ENCODE measurements around the gene SPHK2.

Gene SPHK2

GRCh38 chr19:48634424-48635262 lies 15.3 kb downstream of the SPHK2 start (continued):
- TF ChIP-seq ZNF148 (tag by site-specific recombination; IDR thresholded peaks at IDR 0.05; ENCODE audit: borderline replicate concordance) (no peak), ZNF2 (tag by site-specific recombination; IDR thresholded peaks at IDR 0.05) (peak; percentile 48; the same call in 1 of the 2 replicates), SP3 (tag by site-specific recombination; IDR thresholded peaks at IDR 0.05) (peak; percentile 83), ZNF274 (IDR thresholded peaks at IDR 0.05; ENCODE audit: low read length) (no peak), ZNF274 (tag by site-specific recombination; IDR thresholded peaks at IDR 0.05; ENCODE audit: borderline replicate concordance) (no peak), TCF7L2 (IDR thresholded peaks at IDR 0.05; ENCODE audit: borderline replicate concordance, low read depth, low read length) (no peak), ZNF433 (tag by site-specific recombination; IDR thresholded peaks at IDR 0.05; ENCODE audit: low read depth) (no peak), ZSCAN16 (tag by site-specific recombination; IDR thresholded peaks at IDR 0.05) (peak; percentile 85), YY1 (tag by site-specific recombination; IDR thresholded peaks at IDR 0.05) (no peak), IKZF3 (tag by site-specific recombination; IDR thresholded peaks at IDR 0.05) (peak; percentile 95), KLF1 (tag by site-specific recombination; IDR thresholded peaks at IDR 0.05) (peak; percentile 74), ZNF366 (tag by site-specific recombination; conservative IDR thresholded peaks at IDR 0.05) (peak; percentile 99), ZIC2 (tag by site-specific recombination; IDR thresholded peaks at IDR 0.05) (peak; percentile 73), ZFHX2 (tag by site-specific recombination; conservative IDR thresholded peaks at IDR 0.05) (peak; percentile 87), ZBTB11 (tag by site-specific recombination; conservative IDR thresholded peaks at IDR 0.05; ENCODE audit: low read depth) (0 out of 2 replicates have a peak, but pooled peaks have one; percentile 1), ZBTB8A (tag by site-specific recombination; IDR thresholded peaks at IDR 0.05) (peak; percentile 59), ZNF23 (tag by site-specific recombination; IDR thresholded peaks at IDR 0.05; ENCODE audit: borderline replicate concordance) (no peak), GLIS1 (tag by site-specific recombination; IDR thresholded peaks at IDR 0.05) (peak; percentile 78), ZNF544 (tag by site-specific recombination; IDR thresholded peaks at IDR 0.05) (no peak)
- TF ChIP-seq, protein P1, sequence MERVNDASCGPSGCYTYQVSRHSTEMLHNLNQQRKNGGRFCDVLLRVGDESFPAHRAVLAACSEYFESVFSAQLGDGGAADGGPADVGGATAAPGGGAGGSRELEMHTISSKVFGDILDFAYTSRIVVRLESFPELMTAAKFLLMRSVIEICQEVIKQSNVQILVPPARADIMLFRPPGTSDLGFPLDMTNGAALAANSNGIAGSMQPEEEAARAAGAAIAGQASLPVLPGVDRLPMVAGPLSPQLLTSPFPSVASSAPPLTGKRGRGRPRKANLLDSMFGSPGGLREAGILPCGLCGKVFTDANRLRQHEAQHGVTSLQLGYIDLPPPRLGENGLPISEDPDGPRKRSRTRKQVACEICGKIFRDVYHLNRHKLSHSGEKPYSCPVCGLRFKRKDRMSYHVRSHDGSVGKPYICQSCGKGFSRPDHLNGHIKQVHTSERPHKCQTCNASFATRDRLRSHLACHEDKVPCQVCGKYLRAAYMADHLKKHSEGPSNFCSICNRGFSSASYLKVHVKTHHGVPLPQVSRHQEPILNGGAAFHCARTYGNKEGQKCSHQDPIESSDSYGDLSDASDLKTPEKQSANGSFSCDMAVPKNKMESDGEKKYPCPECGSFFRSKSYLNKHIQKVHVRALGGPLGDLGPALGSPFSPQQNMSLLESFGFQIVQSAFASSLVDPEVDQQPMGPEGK (tag by site-specific recombination; IDR thresholded peaks at IDR 0.05) = peak; percentile 95
- TF ChIP-seq, protein P2, sequence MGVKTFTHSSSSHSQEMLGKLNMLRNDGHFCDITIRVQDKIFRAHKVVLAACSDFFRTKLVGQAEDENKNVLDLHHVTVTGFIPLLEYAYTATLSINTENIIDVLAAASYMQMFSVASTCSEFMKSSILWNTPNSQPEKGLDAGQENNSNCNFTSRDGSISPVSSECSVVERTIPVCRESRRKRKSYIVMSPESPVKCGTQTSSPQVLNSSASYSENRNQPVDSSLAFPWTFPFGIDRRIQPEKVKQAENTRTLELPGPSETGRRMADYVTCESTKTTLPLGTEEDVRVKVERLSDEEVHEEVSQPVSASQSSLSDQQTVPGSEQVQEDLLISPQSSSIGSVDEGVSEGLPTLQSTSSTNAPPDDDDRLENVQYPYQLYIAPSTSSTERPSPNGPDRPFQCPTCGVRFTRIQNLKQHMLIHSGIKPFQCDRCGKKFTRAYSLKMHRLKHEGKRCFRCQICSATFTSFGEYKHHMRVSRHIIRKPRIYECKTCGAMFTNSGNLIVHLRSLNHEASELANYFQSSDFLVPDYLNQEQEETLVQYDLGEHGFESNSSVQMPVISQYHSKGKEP (tag by site-specific recombination; IDR thresholded peaks at IDR 0.05) = no peak
- TF ChIP-seq, protein P3, sequence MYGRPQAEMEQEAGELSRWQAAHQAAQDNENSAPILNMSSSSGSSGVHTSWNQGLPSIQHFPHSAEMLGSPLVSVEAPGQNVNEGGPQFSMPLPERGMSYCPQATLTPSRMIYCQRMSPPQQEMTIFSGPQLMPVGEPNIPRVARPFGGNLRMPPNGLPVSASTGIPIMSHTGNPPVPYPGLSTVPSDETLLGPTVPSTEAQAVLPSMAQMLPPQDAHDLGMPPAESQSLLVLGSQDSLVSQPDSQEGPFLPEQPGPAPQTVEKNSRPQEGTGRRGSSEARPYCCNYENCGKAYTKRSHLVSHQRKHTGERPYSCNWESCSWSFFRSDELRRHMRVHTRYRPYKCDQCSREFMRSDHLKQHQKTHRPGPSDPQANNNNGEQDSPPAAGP (tag by site-specific recombination; IDR thresholded peaks at IDR 0.05) = peak; percentile 32; the same call in 1 of the 2 replicates
- TF ChIP-seq, protein P4, sequence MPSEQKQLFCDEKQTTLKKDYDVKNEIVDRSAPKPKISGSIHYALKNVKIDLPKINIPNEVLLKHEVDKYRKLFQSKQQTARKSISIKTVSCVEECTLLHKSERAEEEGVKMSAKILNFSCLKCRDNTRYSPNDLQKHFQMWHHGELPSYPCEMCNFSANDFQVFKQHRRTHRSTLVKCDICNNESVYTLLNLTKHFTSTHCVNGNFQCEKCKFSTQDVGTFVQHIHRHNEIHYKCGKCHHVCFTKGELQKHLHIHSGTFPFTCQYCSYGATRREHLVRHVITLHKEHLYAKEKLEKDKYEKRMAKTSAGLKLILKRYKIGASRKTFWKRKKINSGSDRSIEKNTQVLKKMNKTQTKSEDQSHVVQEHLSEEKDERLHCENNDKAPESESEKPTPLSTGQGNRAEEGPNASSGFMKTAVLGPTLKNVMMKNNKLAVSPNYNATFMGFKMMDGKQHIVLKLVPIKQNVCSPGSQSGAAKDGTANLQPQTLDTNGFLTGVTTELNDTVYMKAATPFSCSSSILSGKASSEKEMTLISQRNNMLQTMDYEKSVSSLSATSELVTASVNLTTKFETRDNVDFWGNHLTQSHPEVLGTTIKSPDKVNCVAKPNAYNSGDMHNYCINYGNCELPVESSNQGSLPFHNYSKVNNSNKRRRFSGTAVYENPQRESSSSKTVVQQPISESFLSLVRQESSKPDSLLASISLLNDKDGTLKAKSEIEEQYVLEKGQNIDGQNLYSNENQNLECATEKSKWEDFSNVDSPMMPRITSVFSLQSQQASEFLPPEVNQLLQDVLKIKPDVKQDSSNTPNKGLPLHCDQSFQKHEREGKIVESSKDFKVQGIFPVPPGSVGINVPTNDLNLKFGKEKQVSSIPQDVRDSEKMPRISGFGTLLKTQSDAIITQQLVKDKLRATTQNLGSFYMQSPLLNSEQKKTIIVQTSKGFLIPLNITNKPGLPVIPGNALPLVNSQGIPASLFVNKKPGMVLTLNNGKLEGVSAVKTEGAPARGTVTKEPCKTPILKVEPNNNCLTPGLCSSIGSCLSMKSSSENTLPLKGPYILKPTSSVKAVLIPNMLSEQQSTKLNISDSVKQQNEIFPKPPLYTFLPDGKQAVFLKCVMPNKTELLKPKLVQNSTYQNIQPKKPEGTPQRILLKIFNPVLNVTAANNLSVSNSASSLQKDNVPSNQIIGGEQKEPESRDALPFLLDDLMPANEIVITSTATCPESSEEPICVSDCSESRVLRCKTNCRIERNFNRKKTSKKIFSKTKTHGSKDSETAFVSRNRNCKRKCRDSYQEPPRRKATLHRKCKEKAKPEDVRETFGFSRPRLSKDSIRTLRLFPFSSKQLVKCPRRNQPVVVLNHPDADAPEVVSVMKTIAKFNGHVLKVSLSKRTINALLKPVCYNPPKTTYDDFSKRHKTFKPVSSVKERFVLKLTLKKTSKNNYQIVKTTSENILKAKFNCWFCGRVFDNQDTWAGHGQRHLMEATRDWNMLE (tag by site-specific recombination; conservative IDR thresholded peaks at IDR 0.05; ENCODE audit: low read depth) = no peak

All from HEK293 (cell line).